H1 (cell line): Measurements from ENCODE around the gene PPIL3. TPM values are rescaled to one million over a fixed set of nuclear protein-coding genes. Genes with fewer than 3 reads are reported as not detected.

Experiments used
- CTCF ChIA-PET: fragments of 300-600 bp; sonication (Branson Sonifier 250); formaldehyde crosslinking; loops from one replicate; lab custom pipeline; 2021; ENCODE audit not compliant: partially characterized antibody; lab: Charles Lee
- POLR2A ChIA-PET: fragments of 300-600 bp; sonication (Branson Sonifier 250); formaldehyde crosslinking; loops from one replicate; lab custom pipeline; 2021; ENCODE audit warnings: inconsistent platforms; ENCODE audit not compliant: partially characterized antibody; lab: Charles Lee
- DNase-seq, 2 experiments: peaks; one replicate each; pipeline versions ENCODE4 v3.0.0 to v3.0.0-alpha.2; 2010 to 2022; ENCODE audit warnings: low spot score in 2 of 2, low read depth in 1 of 2, mixed read lengths in 1 of 2
- FAIRE-seq: peaks from 2 replicates; lab custom pipeline; 2011; peaks lifted over from hg19 to GRCh38; lab: Jason Lieb, UNC
- H2AFZ ChIP-seq: 2 replicates; pipeline ENCODE4 v1.8.1; 2012; ENCODE audit warnings: low read length, inconsistent platforms
- H2AK5ac ChIP-seq: 2 replicates; pipeline ENCODE4 v1.6.1; 2013; ENCODE audit warnings: low read depth, low read length
- H2BK120ac ChIP-seq: replicated peaks from 2 replicates; pipeline ENCODE3; 2013; ENCODE audit warnings: low read depth, low read length, inconsistent platforms
- H2BK12ac ChIP-seq: 2 replicates; pipeline ENCODE4 v1.6.1; 2013; ENCODE audit warnings: low read depth, low read length
- H2BK15ac ChIP-seq: 2 replicates; pipeline ENCODE4 v1.6.1; 2013; ENCODE audit warnings: low read length
- H2BK20ac ChIP-seq: 2 replicates; pipeline ENCODE4 v1.6.1; 2013; ENCODE audit warnings: low read length
- H2BK5ac ChIP-seq: 2 replicates; pipeline ENCODE4 v1.6.1; 2013; ENCODE audit warnings: low read depth, low read length
- H3K14ac ChIP-seq: 2 replicates; pipeline ENCODE4 v1.6.1; 2013; ENCODE audit warnings: inconsistent platforms; ENCODE audit not compliant: insufficient read length
- H3K18ac ChIP-seq: 2 replicates; pipeline ENCODE4 v1.6.1; 2013; ENCODE audit warnings: low read length; ENCODE audit errors: extremely low read depth
- H3K23ac ChIP-seq: 2 replicates; pipeline ENCODE4 v1.6.1; 2013; ENCODE audit warnings: inconsistent platforms; ENCODE audit not compliant: insufficient read length
- H3K23me2 ChIP-seq: 2 replicates; pipeline ENCODE4 v1.6.1; 2013; ENCODE audit warnings: low read depth, low read length
- H3K27ac ChIP-seq: 2 replicates; pipeline ENCODE4 v1.6.1; 2011; ENCODE audit warnings: low read depth, low read length, inconsistent platforms
- H3K27me3 ChIP-seq, 4 experiments: replicated peaks in 1 of 4; 1 replicate in 1 of 4; 2 replicates in 3 of 4; pipeline versions ENCODE4 v1.6.1 to v1.8.1; 2011 to 2013; ENCODE audit warnings: low read length in 3 of 4, mild to moderate bottlenecking in 3 of 4, inconsistent platforms in 2 of 4, mixed read lengths in 2 of 4, moderate library complexity in 1 of 4; ENCODE audit not compliant: control insufficient read depth in 3 of 4, insufficient read depth in 3 of 4; ENCODE audit errors: extremely low read depth in 1 of 4
- H3K36me3 ChIP-seq, 4 experiments: 2 replicates each; pipeline versions ENCODE4 v1.6.1 to v1.8.1; 2011 to 2013; ENCODE audit warnings: mild to moderate bottlenecking in 4 of 4, low read length in 3 of 4, moderate library complexity in 2 of 4, control low read depth in 1 of 4, inconsistent platforms in 1 of 4; ENCODE audit not compliant: insufficient read depth in 4 of 4, control insufficient read depth in 2 of 4
- H3K4ac ChIP-seq: replicated peaks from 2 replicates; pipeline ENCODE3; 2013; ENCODE audit warnings: low read length, low read depth, mixed read lengths, inconsistent platforms; ENCODE audit not compliant: insufficient read length
- H3K4me1 ChIP-seq, 4 experiments: replicated peaks in 1 of 4; 1 replicate in 1 of 4; 2 replicates in 3 of 4; pipeline versions ENCODE4 v1.6.1 to v1.8.1; 2011 to 2013; ENCODE audit warnings: low read length in 3 of 4, inconsistent platforms in 2 of 4, mixed read lengths in 1 of 4; ENCODE audit not compliant: insufficient read depth in 4 of 4, control insufficient read depth in 3 of 4
- H3K4me2 ChIP-seq, 2 experiments: 2 replicates each; pipeline versions ENCODE4 v1.6.1 to v1.8.1; 2011 to 2013; ENCODE audit warnings: low read depth in 2 of 2, low read length in 2 of 2, control low read depth in 1 of 2, inconsistent platforms in 1 of 2, mild to moderate bottlenecking in 1 of 2; ENCODE audit not compliant: insufficient read depth in 1 of 2
- H3K4me3 ChIP-seq, 4 experiments: fragments of 200-600, 300-600 bp in 1 of 4; sonication (generic), shearing (Covaris generic), sonication (Bioruptor Twin) in 1 of 4; 2 replicates each; pipeline versions ENCODE4 v1.5.1 to v1.8.1; 2011 to 2016; ENCODE audit warnings: low read length in 4 of 4, low read depth in 3 of 4, control low read depth in 2 of 4, inconsistent platforms in 2 of 4, mild to moderate bottlenecking in 2 of 4, mixed read lengths in 1 of 4, moderate library complexity in 1 of 4; ENCODE audit not compliant: insufficient read depth in 2 of 4; ENCODE audit errors: extremely low read depth in 1 of 4
- H3K56ac ChIP-seq: replicated peaks from 2 replicates; pipeline ENCODE3; 2013; ENCODE audit warnings: low read depth, mild to moderate bottlenecking, mixed read lengths, low read length, inconsistent platforms; ENCODE audit not compliant: insufficient read length
- H3K79me1 ChIP-seq: 2 replicates; pipeline ENCODE4 v1.6.1; 2013; ENCODE audit warnings: low read depth, low read length, control low read depth
- H3K79me2 ChIP-seq, 2 experiments: 2 replicates each; pipeline versions ENCODE4 v1.6.1 to v1.8.1; 2012 to 2013; ENCODE audit warnings: low read length in 2 of 2, mild to moderate bottlenecking in 2 of 2, inconsistent platforms in 1 of 2; ENCODE audit not compliant: insufficient read depth in 2 of 2, control insufficient read depth in 1 of 2
- H3K9ac ChIP-seq, 4 experiments: replicated peaks in 1 of 4; 1 replicate in 1 of 4; 2 replicates in 3 of 4; pipeline versions ENCODE4 v1.6.1 to v1.8.1; 2011 to 2013; ENCODE audit warnings: low read depth in 3 of 4, low read length in 3 of 4, control low read depth in 2 of 4, mild to moderate bottlenecking in 2 of 4, moderate library complexity in 2 of 4, inconsistent platforms in 1 of 4; ENCODE audit errors: extremely low read depth in 1 of 4
- H3K9me3 ChIP-seq, 2 experiments: 2 replicates each; pipeline versions ENCODE4 v1.6.1 to v1.8.1; 2012 to 2013; ENCODE audit warnings: mild to moderate bottlenecking in 2 of 2, moderate library complexity in 2 of 2, control low read depth in 1 of 2, inconsistent platforms in 1 of 2, low read depth in 1 of 2, low read length in 1 of 2, mixed read lengths in 1 of 2; ENCODE audit not compliant: insufficient read depth in 2 of 2
- H4K20me1 ChIP-seq, 2 experiments: replicated peaks in 1 of 2; 2 replicates each; pipeline versions ENCODE3 to v1.8.1; 2011 to 2013; ENCODE audit warnings: inconsistent platforms in 2 of 2, low read length in 2 of 2, mild to moderate bottlenecking in 1 of 2; ENCODE audit not compliant: insufficient read depth in 2 of 2, control insufficient read depth in 1 of 2
- H4K5ac ChIP-seq: 2 replicates; pipeline ENCODE4 v1.6.1; 2013; ENCODE audit warnings: low read length, low read depth, mixed read lengths, inconsistent platforms; ENCODE audit not compliant: insufficient read length
- H4K8ac ChIP-seq: 2 replicates; pipeline ENCODE4 v1.8.0; 2013; ENCODE audit warnings: mild to moderate bottlenecking, moderate library complexity, low read length, inconsistent platforms; ENCODE audit not compliant: insufficient read depth; ENCODE audit errors: extremely low read depth
- H4K91ac ChIP-seq: replicated peaks from 2 replicates; pipeline ENCODE3; 2013; ENCODE audit warnings: low read length, mixed read lengths, inconsistent platforms; ENCODE audit not compliant: insufficient read length
- ATF3 ChIP-seq: IDR thresholded peaks from 2 replicates; pipeline ENCODE4 v1.6.1; 2011; ENCODE audit warnings: low read depth, mild to moderate bottlenecking, low read length; ENCODE audit not compliant: insufficient read depth
- CHD1 ChIP-seq: IDR thresholded peaks from 2 replicates; pipeline ENCODE4 v1.6.1; 2012; ENCODE audit warnings: low read depth, low read length, improper control_type of control experiment
- E2F6 ChIP-seq: IDR thresholded peaks from 2 replicates; pipeline ENCODE4 v1.6.1; 2012; ENCODE audit warnings: inconsistent platforms
- HDAC2 ChIP-seq, 2 experiments: fragments of 300-600 bp in 1 of 2; sonication (generic) in 1 of 2; IDR thresholded peaks; 2 replicates each; pipeline ENCODE4 v1.6.1; 2011 to 2012; ENCODE audit warnings: low read depth in 2 of 2, low read length in 2 of 2, mild to moderate bottlenecking in 2 of 2, moderate library complexity in 2 of 2, borderline replicate concordance in 1 of 2, inconsistent platforms in 1 of 2
- KDM4A ChIP-seq: IDR thresholded peaks from one replicate; pipeline ENCODE4 v1.7.1; 2012; ENCODE audit warnings: low read depth, mild to moderate bottlenecking, moderate library complexity, low read length, inconsistent platforms; ENCODE audit not compliant: severe bottlenecking
- MAX ChIP-seq: IDR thresholded peaks from 2 replicates; pipeline ENCODE4 v1.6.1; 2012; ENCODE audit warnings: inconsistent platforms
- NRF1 ChIP-seq: IDR thresholded peaks from 2 replicates; pipeline ENCODE4 v1.6.1; 2011; ENCODE audit warnings: mild to moderate bottlenecking, low read depth, low read length, improper control_type of control experiment
- RFX5 ChIP-seq: IDR thresholded peaks from 2 replicates; pipeline ENCODE4 v1.6.1; 2011; ENCODE audit warnings: low read depth, low read length, improper control_type of control experiment, borderline replicate concordance
- SIRT6 ChIP-seq: IDR thresholded peaks from one replicate; pipeline ENCODE4 v1.7.1; 2012; ENCODE audit warnings: low read length, inconsistent platforms
- TBP ChIP-seq: IDR thresholded peaks from 2 replicates; pipeline ENCODE4 v1.6.1; 2011; ENCODE audit warnings: low read depth, low read length, improper control_type of control experiment
- ZNF274 ChIP-seq: IDR thresholded peaks from 2 replicates; pipeline ENCODE4 v1.7.0; 2012; ENCODE audit warnings: low read length, borderline replicate concordance; ENCODE audit errors: extremely low read depth
- WGBS, 2 experiments: shearing (Covaris generic) in 1 of 2; methylation state at CpG; one replicate each; pipeline versions ENCODE4 v1.1.6 to v1.1.7; 2013 to 2015; ENCODE audit warnings: low lambda C conversion rate in 2 of 2, mixed read lengths in 2 of 2, inconsistent platforms in 1 of 2, low coverage in 1 of 2, missing lambda C conversion rate in 1 of 2; ENCODE audit not compliant: insufficient replicate concordance in 2 of 2, insufficient coverage in 1 of 2, insufficient read length in 1 of 2; ENCODE audit errors: extremely low coverage in 1 of 2, missing lambda C conversion rate in 1 of 2; 5-methylcytosine and 5-hydroxymethylcytosine counted together
- polyA plus RNA-seq, 7 experiments: library from polyadenylated mRNA; depleted of rRNA in 3 of 7; stranded (reverse) in 5 of 7; unstranded in 2 of 7; fragments of >200 nt in 5 of 7; fragments of 200-250 nt in 2 of 7; gene quantifications; 1 replicate in 5 of 7; 2 replicates in 1 of 7; 4 replicates in 1 of 7; pipeline versions ENCODE4 v1.2.1 to v1.2.3, GENCODE V29; 2011 to 2013; ENCODE audit warnings: missing spikeins in 2 of 7, mixed read lengths in 2 of 7
- total RNA-seq: library from RNA; stranded (reverse); fragmentation: NEBNext Ultra II Directional; extraction: Animal tissue kit (Norgen Biotek cat#: 25700); gene quantifications from 2 replicates; pipeline ENCODE4 v1.2.1, GENCODE V29; 2021

PPIL3 gene
- total and polyA plus RNA-seq, 2 of the 8 experiments (the other 6 are each of a cell fraction or from before 2014, with no cell fraction given), result 30.4 to 48.7 TPM

- Histone ChIP-seq H2BK12ac (no peak overlapping the region), H3K4me3 (peak overlapping the region; percentile 7 to 99 (median 52); a peak in 5 of 8 replicates), H2AK5ac (no peak overlapping the region), H3K23me2 (peaks cover 6% of the 10 kb centered on the region; the same call in 1 of the 2 replicates), H4K91ac (no peak overlapping the region), H2BK20ac (no peak overlapping the region), H3K4me2 (peak overlapping the region; percentile 53 to 90), H3K23ac (no peak overlapping the region), H3K4me1 (peaks cover 0 to 5% (median 0%) of the 10 kb centered on the region in 4 experiments; a peak in 1 of 7 replicates), H2AFZ (no peak overlapping the region), H4K5ac (no peak overlapping the region), H3K4ac (no peak overlapping the region), H3K27me3 (no peaks in the 10 kb centered on the region; a peak in 1 of 7 replicates), H4K8ac (no peak overlapping the region; the same call in 1 of the 2 replicates), H3K56ac (no peak overlapping the region), H3K79me2 (peaks cover 21 to 49% of the 10 kb centered on the region in 2 experiments), H2BK120ac (no peak overlapping the region), H4K20me1 (peaks cover 0 to 4% of the 10 kb centered on the region in 2 experiments), H3K36me3 (peaks cover 8 to 47% (median 32%) of the 10 kb centered on the region in 4 experiments), H3K79me1 (no peaks in the 10 kb centered on the region; the same call in 1 of the 2 replicates), H2BK5ac (no peak overlapping the region), H2BK15ac (no peak overlapping the region), H3K9ac (no peak overlapping the region), H3K14ac (no peak overlapping the region), H3K9me3 (no peaks in the 10 kb centered on the region), H3K18ac (no peak overlapping the region), H3K27ac (no peak overlapping the region)
- ChIA-PET POLR2A (interaction anchor here (1.0 to 1.9 kb wide), 4 partner anchors 13 to 101 kb away, joined by 3 to 7 read pairs (median 4); partner anchors contain the start of genes NIF3L1, ORC2 and PPIL3), CTCF (interaction anchor here (0.7 kb wide), 2 partner anchors 38 to 510 kb away, joined by 3 read pairs; no protein-coding TSS in a partner anchor)
- FAIRE-seq (no peak), DNase-seq (no peak)
- 41% methylated on average over 4 of the region's 4 CpGs; no CpG with 5 or more reads in 1 of the 2 experiments for WGBS, 2 experiments
- TF ChIP-seq MAX (no peak), KDM4A (no peak), ZNF274 (no peak), TBP (no peak), HDAC2 (IDR thresholded peaks at IDR 0.05; ENCODE audit: borderline replicate concordance in 1 of 2, low read depth in 2 of 2, low read length in 2 of 2) (no peak), ATF3 (no peak), E2F6 (no peak), CHD1 (no peak), RFX5 (no peak), NRF1 (no peak), SIRT6 (no peak)
Measured at GRCh38 chr2:200861617-200862155, 27.2 kb downstream of the PPIL3 start.
